Astrocyte (in vitro differentiated cells and primary cell): ENCODE measurements around the gene TBCC.

Experiments used
- CTCF ChIP-seq: IDR thresholded peaks from 2 replicates; pipeline ENCODE4 v1.5.1; 2011; ENCODE audit warnings: low read depth, mild to moderate bottlenecking, inconsistent platforms, low read length, moderate library complexity; ENCODE audit not compliant: insufficient read depth
- EZH2 ChIP-seq: IDR thresholded peaks from 2 replicates; pipeline ENCODE4 v1.6.1; 2012; ENCODE audit warnings: mild to moderate bottlenecking, low read length, inconsistent platforms; ENCODE audit not compliant: insufficient read depth

DNA sequence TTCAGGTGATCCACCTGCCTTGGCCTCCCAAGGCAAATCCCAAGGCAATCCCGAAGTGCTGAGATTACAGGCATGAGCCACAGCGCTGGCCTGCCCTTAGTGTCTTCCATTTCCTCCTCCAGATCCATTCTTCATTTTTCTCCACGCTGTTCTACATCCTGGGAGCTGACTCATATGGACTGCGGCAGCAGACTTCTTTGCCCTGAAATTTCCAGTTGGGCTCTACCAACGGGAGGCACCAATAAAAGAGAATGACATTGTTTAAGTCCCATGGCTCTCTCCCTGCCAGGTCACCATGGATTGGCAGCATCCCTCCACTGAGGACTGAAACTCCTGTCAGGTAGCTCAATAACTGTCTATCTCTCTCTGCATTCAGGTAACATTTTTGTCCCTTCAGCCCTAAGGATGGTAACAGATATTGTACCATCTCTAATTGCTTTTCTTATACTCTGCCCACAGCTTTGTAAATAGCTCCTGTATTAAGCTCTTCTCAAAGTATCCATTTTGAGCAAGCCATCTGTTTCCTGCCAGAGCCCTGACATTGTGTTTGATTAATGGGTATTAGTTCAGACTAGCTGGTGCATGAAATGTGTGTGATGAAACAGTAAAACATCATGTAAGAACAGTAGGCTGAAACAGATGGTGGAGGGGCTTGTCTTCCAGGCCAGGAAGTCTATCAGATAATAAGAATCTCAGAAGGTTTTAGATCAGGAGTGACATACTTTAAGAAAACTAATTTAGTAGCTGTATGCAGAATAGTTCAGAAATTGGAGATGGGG, 3.6 kb downstream of the TBCC start:
- TF ChIP-seq CTCF (no peak), EZH2 (no peak)
